Thymus (tissue), 11 donors: ENCODE data around the gene SESN3. TPM values are rescaled to one million over a fixed set of nuclear protein-coding genes. Genes with fewer than 3 reads are reported as not detected.

Source experiments
- DNase-seq, 9 donors: peaks; one replicate each; pipeline ENCODE4 v3.0.0-alpha.2; 2013; ENCODE audit warnings: low spot score in 9 of 9, low read depth in 6 of 9, missing footprints in 1 of 9
- H3K27ac ChIP-seq, 2 donors: one replicate each; pipeline ENCODE4 v1.5.1; 2013; ENCODE audit warnings: control low read depth in 1 of 2, low read depth in 1 of 2, low read length in 1 of 2, mild to moderate bottlenecking in 1 of 2, moderate library complexity in 1 of 2
- H3K27me3 ChIP-seq, 2 donors: one replicate each; pipeline ENCODE4 v1.5.1; 2013; ENCODE audit warnings: low read length in 1 of 2; ENCODE audit not compliant: control insufficient read depth in 2 of 2, insufficient read depth in 1 of 2
- H3K36me3 ChIP-seq, 2 donors: one replicate each; pipeline ENCODE4 v1.5.1; 2013; ENCODE audit warnings: low read length in 1 of 2, mild to moderate bottlenecking in 1 of 2, moderate library complexity in 1 of 2; ENCODE audit not compliant: control insufficient read depth in 2 of 2, insufficient read depth in 2 of 2
- H3K4me1 ChIP-seq, 2 donors: one replicate each; pipeline ENCODE4 v1.5.1; 2013; ENCODE audit warnings: low read length in 2 of 2; ENCODE audit not compliant: control insufficient read depth in 2 of 2, insufficient read depth in 2 of 2
- H3K4me3 ChIP-seq, 2 donors: one replicate each; pipeline ENCODE4 v1.5.1; 2013; ENCODE audit warnings: low read length in 2 of 2, control low read depth in 1 of 2, mild to moderate bottlenecking in 1 of 2
- H3K9me3 ChIP-seq, 2 donors: one replicate each; pipeline ENCODE4 v1.5.1; 2013; ENCODE audit warnings: low read length in 1 of 2, mild to moderate bottlenecking in 1 of 2; ENCODE audit not compliant: control insufficient read depth in 2 of 2, insufficient read depth in 1 of 2
- WGBS: extraction: QIAGEN DNeasy Blood & Tissue Kit; methylation state at CpG from one replicate; pipeline ENCODE4 v1.1.7; 2013; 5-methylcytosine and 5-hydroxymethylcytosine counted together
- polyA plus RNA-seq: library from polyadenylated mRNA; stranded (reverse); fragments of 200-250 nt; gene quantifications from one replicate; pipeline ENCODE4 v1.2.3, GENCODE V29; 2013
- total RNA-seq: library from RNA; stranded (reverse); fragments of 120-200 nt; gene quantifications from one replicate; pipeline ENCODE4 v1.2.4, GENCODE V29; 2013
- donor health status: healthy.

SESN3 gene
- total and polyA plus RNA-seq, 2 donors = 18.8 to 24.1 TPM

DNA sequence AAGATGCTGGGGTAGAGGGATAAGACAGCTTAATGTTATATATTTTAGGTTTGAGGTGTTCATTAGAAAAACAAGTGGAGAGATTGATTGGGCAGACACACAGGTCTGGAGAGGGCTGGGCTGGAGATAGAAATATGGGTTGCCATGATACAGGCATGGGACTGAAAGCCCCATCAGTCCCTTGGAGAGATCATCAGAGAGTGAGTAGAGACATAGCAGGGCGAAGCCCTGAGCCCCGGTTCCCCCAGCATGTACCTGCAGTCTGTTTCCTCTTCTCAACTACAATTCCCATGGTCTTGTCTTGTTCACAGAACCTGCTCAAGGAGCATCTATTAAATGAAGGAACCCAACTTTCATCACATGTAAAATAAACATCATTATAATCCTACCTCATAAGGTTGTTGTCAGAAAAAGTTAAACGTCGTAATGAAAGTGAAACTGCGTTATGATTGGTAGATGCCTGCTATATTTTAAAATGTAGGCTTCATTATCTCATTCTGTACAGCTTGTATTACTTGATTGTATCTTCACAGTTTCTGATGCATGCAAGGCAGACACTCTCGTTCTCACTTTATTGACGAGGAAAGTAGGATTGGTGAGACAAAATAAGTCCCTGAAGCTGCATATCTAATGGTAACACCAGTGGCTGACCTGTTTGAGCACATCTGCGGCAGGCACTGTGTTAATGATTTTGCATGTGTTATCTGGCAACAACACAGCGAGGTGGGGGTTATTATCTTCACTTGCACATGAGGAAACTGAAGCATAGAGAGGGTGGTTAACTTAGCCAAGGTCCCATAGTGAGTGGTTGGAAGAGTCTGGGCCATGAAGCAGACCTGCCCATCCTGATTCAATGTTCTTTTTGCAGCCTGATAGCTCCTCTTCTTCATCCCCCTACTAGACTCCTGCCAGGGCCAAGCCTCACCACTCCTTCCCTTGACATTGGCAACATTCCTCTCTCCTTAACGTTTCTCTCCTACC is 77.8 kb downstream of the SESN3 start:
- WGBS = 14% methylated on average over 10 of the region's 10 CpGs
- Histone ChIP-seq H3K4me3 (peak overlapping the region in 1 of 2 donors; percentile 49), H3K4me1 (peaks cover 14 to 23% of the 10 kb centered on the region in 2 donors), H3K27me3 (peaks cover 3 to 17% of the 10 kb centered on the region in 2 donors), H3K27ac (peak overlapping the region in 1 of 2 donors; percentile 68), H3K36me3 (no peaks in the 10 kb centered on the region), H3K9me3 (peaks cover 0 to 3% of the 10 kb centered on the region in 2 donors)
- DNase-seq = peak in 1 of 9 donors; percentile 29

- peaks cover 3 to 17% of the 10 kb centered on the region in 2 donors for H3K27me3 ChIP-seq
- no peaks in the 10 kb centered on the region for H3K36me3 ChIP-seq
- H3K9me3 ChIP-seq = peaks cover 0 to 3% of the 10 kb centered on the region in 2 donors
- H3K27ac ChIP-seq = peak overlapping the region; percentile 63 to 81
- under 1% methylated on average over 55 of the region's 55 CpGs for WGBS
- peak overlapping the region; percentile 62 to 70 for H3K4me3 ChIP-seq
- H3K4me1 ChIP-seq = peaks cover 14 to 23% of the 10 kb centered on the region in 2 donors
- peak; percentile 85 to 97 (median 91) for DNase-seq
Observed at GRCh38 chr11:95150956-95151684, 79.9 kb downstream of the SESN3 start.

DNA sequence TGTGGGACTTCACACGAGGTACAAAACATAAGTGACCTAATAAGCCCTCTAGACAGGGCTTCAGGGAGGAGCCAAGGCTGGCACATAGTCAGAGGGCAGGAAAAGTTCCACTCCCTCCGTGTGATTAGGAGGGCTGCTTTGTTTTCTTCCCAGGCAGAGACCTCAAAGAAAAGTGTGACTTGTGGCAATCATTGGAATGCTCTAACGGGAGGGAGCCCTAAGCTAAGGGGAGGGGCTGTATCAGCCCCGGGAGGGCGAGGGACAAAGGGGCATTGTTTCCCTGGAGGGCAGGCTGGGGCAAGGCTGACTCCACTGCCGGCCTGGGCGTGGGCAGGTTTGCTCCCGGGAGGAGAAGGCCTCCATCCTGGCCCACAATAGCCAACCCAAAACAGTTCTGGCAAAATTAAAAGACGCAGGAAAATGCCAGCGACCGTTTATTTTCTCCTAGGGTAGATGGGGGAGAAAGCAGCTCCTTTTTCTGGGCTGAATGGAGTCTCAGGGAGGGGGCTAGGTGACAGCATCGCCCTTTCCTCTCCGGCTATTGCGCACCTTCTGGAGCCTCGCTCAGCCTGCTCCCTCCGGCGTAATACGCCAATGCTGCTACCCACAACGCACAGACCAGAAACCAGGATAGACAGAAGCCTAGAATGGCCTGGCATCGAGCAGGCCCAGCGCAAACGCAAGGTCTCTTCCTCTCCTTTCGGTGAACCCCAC is 81.2 kb downstream of the SESN3 start:
- WGBS = 67% methylated on average over 23 of the region's 23 CpGs
- peaks cover 3 to 17% of the 10 kb centered on the region in 2 donors for H3K27me3 ChIP-seq
- H3K27ac ChIP-seq = no peak overlapping the region
- DNase-seq = peak in 2 of 9 donors; percentile 26 to 51
- H3K4me3 ChIP-seq = peak overlapping the region; percentile 62 to 70
- peaks cover 14 to 23% of the 10 kb centered on the region in 2 donors for H3K4me1 ChIP-seq
- peaks cover 0 to 3% of the 10 kb centered on the region in 2 donors for H3K9me3 ChIP-seq
- H3K36me3 ChIP-seq = no peaks in the 10 kb centered on the region

DNA sequence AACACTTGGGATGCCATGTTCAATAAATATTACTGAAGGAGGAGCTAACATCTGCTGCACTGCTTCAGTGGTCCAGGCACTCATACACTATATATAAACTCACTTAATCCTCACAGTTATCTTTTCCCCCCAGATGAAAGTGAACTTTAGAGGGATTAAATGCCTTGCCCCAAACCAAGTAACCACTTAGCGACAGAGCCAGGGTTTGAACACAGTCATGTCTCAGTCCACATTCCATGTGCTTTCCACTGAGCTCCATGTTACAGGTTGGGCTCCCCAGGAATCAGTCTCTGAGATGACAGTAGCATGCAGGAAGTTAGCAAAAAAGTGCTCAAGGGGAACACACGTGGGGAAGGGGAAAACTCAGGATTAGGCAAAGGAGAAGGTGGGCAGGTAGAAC is 82.1 kb downstream of the SESN3 start:
- 69% methylated on average over 2 of the region's 2 CpGs for WGBS
- Histone ChIP-seq H3K27ac (no peak overlapping the region), H3K27me3 (peaks cover 3 to 17% of the 10 kb centered on the region in 2 donors), H3K4me1 (peaks cover 10 to 23% of the 10 kb centered on the region in 2 donors), H3K4me3 (no peak overlapping the region), H3K9me3 (peaks cover 0 to 3% of the 10 kb centered on the region in 2 donors), H3K36me3 (no peaks in the 10 kb centered on the region)
- DNase-seq = no peak

DNA sequence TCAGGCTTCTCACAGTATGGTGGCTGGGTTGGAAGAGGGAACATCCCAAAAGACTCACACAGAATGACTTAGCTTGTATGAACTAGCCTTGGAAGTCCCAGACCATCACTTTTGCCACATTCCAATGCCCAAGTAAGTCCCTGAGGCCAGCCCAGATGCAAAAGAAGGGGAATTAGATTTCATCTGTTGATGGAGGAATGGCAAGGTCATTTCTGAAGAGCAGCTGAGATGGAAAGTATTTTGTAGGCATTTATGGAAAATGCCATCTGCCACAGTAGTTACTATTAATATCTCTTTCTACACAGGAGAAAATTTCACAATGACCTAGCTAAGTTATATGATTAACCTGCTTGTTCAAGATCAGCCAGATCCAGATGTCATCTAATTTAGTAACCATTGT is 82.6 kb downstream of the SESN3 start:
- Histone ChIP-seq H3K36me3 (no peaks in the 10 kb centered on the region), H3K4me3 (no peak overlapping the region), H3K27me3 (peaks cover 3 to 17% of the 10 kb centered on the region in 2 donors), H3K27ac (no peak overlapping the region), H3K4me1 (peaks cover 4 to 23% of the 10 kb centered on the region in 2 donors), H3K9me3 (peaks cover 0 to 3% of the 10 kb centered on the region in 2 donors)
- DNase-seq = no peak

GRCh38 chr11:95147364-95147905 is 83.6 kb downstream of the SESN3 start:
- H3K9me3 ChIP-seq = peaks cover 0 to 3% of the 10 kb centered on the region in 2 donors
- no peaks in the 10 kb centered on the region for H3K36me3 ChIP-seq
- no peak overlapping the region for H3K4me3 ChIP-seq
- H3K27me3 ChIP-seq = peaks cover 3 to 18% of the 10 kb centered on the region in 2 donors
- no peak for DNase-seq
- no peak overlapping the region for H3K27ac ChIP-seq
- peaks cover 0 to 23% of the 10 kb centered on the region in 2 donors for H3K4me1 ChIP-seq
- WGBS = 28% methylated on average over 4 of the region's 4 CpGs

DNA sequence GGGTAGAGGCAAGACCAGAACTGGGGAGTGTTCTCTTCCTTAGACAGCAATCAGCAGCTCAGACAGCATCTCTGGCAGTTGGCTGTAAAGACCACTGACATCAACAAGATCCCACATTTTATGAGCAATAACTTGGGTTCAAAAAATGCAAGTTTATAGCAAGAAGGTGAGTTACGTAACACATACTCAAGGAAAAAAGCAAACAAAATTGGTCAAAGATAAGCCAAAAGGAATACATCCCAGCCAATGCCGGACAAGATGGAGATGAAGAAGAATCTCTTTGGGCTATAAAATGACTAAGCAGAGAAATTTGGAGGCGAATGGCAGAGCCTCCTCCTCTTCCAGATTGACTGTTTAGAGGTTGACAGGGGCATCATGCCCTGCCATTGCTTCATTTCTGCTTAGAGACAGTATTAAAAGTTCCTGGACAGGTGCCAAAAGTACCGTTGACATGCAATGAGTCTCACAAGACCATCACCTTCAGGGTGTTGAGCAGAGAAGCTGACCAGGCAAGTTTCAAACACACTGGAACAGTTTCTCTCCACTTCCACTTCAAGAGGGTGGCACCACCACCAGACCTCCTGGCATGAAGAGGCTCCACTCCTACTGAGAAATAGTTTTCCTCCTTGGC is 85.5 kb downstream of the SESN3 start:
- Histone ChIP-seq H3K9me3 (peaks cover 0 to 3% of the 10 kb centered on the region in 2 donors), H3K4me3 (no peak overlapping the region), H3K4me1 (peaks cover 0 to 11% of the 10 kb centered on the region in 2 donors), H3K27me3 (peaks cover 3 to 13% of the 10 kb centered on the region in 2 donors), H3K36me3 (no peaks in the 10 kb centered on the region), H3K27ac (no peak overlapping the region)
- no peak for DNase-seq
- 96% methylated on average over 4 of the region's 4 CpGs for WGBS
